ACHN (cell line): Measurements from ENCODE around the gene AGAP1.

Source experiments
- DNase-seq: peaks from one replicate; pipeline ENCODE4 v3.0.0-alpha.2; 2015
- in situ Hi-C: cut with HindIII; loops from 2 replicates; pipeline ENCODE4 v1.10.0; 2017; ENCODE audit warnings: low sequenced_read_pairs, low pct_ligation_motif_present, low pct_unique_long_range_greater_than_20kb

The AGAP1 gene

DNA sequence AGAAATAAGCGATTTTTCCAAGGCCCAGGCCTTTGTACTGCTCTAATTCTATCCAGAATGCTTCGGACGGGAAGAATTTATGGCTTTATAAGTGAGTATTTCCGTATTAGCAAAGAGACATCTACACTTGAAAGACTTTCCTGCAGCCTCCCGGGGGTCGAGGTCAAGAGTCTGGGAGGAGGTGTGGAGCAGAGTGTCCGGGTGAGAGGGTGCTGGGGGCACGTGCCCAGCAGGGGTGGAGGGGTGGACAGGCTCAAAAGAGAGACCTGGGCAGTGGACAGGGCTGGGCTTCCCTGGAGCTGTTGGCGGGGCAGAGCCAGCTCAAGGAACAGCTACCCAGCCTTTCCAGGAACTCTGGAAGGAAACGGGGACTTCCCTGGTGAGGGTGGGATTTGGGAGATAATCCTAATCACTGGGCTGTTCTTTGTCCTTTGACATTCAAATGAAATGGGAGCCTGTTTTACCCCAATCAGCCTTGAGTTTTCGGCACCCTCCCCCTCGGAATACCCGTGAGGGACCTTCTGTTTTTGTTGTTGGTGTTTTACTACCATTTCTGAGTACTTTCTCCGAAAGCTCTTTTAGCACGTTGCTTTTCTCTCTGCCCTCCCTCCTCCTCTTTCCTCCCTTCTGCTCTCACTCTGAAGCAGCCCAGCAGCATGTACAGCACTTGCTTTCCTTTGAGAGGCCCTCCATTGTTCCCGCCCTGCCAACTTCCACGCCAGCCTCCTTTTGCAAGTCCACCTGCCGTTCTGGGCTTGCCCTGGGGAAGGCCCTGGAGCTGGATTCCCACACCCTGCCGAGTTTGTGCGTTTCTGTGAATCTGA lies 164.7 kb downstream of the AGAP1 start:
- no peak for DNase-seq
- in situ Hi-C loops = no loop called here

DNA sequence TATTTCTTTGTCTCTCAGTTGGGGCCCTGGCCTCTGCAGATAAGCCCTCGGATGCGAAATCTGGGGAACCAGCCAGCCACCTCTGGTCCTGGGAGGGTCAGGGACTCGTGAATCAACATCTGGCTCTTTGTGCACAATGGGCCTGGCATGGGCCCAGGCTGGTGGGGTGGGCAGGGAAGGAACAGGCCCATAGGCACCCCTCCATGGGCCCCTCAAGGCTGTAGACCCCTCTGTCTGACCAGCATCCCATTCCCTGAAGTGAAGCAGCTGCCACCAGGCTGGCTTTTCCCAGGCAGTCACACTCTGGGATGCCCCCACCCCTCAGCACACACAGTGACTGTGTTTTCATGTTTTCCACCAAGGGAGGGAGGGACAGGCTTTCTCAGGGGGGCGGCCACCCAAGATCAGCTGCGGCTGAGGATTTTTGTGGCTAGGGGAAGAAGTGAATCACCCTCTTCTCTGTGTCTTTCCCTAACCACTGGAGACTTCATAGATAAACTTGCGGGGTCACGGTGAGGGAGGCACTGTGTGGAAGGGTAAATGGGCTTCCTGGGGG lies 166.0 kb downstream of the AGAP1 start:
- in situ Hi-C loops = no loop called here
- peak; percentile 67 for DNase-seq

DNA sequence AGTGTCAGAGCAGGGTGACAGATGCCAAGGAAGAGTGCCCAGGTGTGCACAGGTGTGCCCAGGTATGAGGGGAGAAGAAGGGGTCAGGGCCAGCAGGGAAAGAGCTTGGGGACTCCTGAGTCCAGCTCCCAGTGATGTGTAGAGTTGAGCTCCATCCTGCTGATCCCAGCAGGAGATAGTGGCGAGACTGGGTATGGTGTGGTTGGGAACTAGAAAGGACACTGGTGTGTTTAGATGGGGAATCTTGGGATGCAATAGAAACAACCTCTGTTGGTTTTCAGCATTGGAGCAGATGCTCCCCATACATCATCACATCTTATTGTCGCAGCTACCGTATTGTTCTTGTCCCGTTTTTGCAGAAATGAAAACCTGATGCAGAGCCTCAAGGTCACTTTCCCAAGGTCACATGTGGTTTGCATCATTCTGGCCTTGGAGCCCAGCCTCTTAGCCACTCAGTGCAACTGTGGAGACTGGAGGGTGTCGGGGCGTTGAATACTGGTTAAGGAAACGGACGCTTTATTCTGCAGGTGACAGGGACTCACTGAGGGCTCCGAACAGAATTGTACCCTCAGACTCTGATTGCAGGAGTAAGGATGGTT lies 166.7 kb downstream of the AGAP1 start:
- in situ Hi-C loops = no loop called here

DNA sequence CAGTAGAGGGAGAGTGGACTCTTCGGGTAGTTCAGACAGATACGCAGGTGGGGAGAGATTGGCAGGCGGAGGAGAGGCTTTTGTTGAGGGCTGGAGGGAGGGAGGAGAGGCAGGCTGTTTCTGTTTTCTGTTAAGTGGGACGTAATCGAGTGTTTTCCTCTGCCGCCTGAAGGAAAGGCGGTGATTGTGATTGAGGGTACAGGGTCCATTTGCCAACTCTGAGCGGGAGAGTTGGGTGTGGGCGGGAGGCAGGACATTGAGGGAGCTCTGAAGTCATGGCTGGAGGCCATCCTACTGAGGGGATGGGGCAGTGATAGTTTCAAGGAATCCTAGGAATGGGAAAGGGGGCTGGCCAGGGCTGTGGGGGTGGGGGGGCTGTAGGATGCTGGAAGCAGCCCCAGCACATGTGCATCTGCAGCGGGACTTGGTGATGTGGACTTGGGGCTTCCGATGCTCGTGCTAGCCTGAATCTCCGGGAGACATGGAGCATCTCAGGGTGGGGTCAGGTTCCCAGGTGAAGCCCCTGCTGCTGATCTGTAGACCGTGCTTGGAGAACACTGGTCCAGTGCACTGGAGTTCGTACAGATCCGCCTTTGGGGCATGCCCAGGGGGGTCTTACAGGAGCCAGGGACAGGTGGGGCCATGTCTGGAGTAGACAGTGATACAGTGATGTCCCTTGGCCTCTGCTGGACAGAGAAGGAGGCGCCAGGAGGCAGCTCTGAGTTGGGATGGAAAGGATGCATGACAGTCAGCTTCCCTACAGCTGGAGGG lies 167.5 kb downstream of the AGAP1 start:
- no peak for DNase-seq
- in situ Hi-C loops = no loop called here

More for the DNA sequence above, 166.7 kb downstream of the AGAP1 start:
- no peak for DNase-seq

DNA sequence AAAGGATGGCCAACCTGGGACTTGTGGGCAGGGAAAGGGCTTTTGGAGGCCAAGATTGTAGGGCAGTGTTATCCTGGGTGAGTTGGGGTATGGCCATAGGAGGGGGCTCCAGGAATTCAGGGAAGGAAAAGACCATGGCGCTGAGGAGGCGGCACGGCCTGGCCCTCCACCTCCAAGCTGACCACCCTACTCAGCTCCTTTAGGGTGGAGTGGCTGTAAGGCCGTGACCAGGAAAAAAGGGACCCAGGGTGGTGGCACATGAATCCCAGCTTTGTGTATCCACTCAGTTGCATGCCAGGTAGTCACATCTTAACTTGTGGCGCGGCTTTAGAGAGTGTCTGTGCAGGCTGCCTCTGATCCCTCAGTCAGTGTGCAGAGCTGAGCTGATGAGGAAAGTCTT lies 168.1 kb downstream of the AGAP1 start:
- in situ Hi-C loops = no loop called here
- DNase-seq = no peak

DNA sequence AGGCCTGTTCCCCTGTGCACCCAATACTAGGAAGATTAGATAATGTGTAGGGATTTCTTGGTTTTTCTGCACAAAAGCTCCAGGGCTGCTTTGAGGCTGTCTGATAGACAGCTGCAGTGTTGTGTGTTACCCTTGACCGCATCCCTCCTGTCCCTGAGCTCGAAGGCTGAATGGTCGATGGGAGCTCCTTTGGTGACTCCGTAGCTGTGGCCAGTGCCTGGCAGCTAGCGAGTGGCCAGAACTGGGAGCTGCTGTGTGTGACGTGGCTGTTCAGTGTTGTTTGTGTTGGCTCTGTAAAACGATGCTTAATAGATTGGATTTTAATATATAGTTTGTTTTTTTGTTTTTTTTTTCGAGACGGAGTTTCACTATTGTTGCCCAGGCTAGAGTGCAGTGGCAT lies 170.0 kb downstream of the AGAP1 start:
- in situ Hi-C loops = no loop called here
- DNase-seq = no peak

DNA sequence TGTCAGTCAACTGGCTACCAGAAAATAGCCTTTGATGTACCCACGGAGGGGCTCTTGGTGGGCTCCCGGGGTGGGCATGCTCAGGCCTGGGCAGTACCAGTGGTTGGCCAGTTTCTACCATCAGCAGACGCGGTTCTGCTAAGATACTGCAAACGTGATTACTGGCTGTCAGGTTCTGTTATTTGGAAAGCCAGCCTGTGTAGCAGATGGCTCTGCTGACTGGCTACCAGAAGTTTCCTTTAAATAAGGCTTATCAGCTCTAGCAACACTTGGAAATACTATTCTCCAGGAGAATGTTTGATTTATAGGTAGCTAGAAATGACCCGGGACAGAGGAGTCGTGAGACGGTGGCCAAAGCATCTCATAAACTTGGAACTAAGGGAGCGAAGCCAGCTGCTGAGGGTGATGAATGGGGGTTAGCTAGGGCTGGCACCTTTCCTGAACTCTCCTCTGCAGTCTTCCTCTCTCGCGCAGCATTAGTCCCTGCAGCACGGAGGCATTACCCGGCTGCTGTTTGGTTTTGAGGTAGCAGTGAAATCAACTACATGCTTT lies 171.9 kb downstream of the AGAP1 start:
- peak; percentile 8 for DNase-seq
- in situ Hi-C loops = no loop called here

DNA sequence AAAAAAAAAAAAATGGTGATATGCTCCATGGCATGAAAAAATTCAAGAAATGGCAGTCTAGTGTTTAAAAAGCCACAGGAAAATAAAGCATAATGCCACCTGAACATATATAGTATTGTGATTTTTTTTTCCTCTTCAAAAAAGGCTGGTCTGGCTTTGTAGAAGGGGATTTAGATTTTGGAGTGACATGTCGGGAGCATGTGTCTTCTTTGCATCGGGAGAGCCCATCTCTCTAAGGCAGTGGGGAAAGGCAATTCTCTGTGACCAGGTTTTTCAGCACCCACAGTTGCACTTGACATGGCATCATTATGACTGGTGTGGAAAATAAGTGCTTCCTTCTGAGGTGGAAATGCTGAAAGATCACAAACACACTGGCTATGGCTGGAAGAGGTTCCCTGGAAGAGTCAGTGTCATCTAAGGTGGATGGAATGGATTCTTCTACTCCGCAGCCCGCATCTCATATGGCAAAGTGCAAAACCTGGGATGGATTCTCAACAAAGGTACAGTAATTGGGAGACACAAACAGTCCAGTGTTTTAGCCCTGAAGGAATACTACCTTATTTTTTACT lies 172.5 kb downstream of the AGAP1 start:
- DNase-seq = peak; percentile 81
- in situ Hi-C loops = no loop called here

DNA sequence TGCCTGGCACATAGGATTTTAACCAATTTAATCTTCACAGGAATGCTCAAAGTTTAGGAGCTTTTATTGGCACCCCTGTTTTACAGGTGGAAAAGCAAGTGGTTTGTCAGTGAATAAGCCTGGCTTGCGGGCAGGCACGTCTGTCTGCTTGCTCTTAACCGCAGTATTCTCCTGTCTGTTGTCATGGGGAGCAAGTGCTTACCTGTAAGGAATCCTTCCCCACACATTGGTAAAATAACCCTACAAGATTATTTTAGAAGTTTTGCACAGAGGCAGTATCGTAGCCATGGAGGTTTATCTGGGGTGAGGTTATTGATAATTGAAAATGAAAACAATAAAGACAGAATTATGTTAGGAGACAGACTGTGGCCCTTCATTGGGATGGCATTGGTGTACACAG lies 174.9 kb downstream of the AGAP1 start:
- in situ Hi-C loops = no loop called here
- DNase-seq = no peak

DNA sequence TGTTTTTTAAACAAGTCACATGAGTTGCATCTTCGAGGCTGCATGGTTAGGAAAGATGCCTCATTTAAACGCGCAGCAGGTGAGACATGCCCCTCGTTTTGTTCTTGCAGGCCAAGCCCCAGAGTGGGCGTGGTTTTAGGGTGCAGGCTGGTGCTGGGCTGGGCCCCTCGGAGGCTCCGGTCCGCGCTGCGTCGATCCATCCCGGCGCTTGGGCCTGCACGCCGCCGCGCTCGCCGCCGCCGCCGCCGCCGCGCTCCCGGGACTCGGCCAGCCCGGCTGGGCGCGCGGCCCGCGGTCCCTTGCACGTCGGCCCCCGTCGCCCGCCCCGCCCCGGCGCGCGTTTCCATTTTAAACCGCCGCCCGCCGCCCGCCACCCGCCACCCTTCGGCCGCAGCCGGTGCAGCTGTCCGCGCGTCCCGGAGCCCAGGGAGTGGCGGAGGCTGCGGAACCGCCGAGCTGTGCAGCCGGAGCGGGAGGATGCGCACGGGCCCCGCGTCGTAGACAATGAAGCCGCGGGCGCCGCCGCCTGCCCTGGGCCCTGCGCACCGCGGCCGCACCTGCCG lies 175.5 kb downstream of the AGAP1 start:
- peak; percentile 80 for DNase-seq
- in situ Hi-C loops = no loop called here

DNA sequence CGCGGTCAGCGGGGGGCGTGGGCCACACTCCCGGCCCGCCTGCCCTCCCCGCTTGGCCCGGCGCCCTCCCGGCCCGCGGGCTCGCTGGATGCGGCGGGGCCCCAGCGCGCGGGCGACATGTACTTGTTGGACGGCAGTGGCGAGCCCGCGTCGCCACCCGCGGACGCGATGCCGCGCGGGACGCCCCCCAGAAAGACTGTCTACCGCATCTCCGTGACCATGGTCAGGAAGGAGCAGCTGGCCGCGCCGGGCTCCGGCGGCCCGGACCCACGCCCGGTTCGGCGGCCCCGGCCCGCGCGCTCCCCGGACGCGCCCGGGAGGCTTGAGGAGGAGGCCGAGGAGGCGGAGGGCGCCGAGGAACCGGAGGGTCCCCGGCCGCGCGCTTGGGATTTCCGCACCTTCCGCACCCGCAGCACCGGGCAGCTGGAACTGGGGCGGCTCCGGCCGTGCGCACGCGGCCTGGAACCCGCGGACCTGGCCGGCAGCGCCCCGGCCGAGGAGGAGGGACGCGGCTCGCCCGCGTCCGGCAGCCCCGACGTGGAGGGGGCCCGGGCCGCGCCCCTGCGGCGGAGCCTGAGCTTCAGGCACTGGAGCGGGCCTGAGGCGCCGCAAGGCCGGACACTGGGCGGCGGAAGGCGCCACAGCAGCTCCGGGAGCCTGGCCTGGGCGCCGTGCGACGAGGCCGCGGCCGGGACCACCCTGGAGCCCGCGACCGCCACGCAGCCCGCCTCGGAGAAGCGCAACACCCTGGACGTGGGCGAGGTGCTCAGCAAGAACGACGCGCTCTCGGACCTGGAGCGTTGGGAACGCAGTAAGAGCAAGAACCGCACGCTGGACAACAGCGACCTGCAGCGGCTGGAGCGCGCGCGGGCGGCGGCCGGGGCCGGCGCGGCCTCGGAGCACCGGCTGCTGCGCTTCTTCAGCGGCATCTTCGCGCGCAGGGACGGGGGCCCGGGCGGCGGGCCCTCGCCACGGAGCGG lies 176.4 kb downstream of the AGAP1 start:
- in situ Hi-C loops = no loop called here
- peak; percentile 6 for DNase-seq

DNA sequence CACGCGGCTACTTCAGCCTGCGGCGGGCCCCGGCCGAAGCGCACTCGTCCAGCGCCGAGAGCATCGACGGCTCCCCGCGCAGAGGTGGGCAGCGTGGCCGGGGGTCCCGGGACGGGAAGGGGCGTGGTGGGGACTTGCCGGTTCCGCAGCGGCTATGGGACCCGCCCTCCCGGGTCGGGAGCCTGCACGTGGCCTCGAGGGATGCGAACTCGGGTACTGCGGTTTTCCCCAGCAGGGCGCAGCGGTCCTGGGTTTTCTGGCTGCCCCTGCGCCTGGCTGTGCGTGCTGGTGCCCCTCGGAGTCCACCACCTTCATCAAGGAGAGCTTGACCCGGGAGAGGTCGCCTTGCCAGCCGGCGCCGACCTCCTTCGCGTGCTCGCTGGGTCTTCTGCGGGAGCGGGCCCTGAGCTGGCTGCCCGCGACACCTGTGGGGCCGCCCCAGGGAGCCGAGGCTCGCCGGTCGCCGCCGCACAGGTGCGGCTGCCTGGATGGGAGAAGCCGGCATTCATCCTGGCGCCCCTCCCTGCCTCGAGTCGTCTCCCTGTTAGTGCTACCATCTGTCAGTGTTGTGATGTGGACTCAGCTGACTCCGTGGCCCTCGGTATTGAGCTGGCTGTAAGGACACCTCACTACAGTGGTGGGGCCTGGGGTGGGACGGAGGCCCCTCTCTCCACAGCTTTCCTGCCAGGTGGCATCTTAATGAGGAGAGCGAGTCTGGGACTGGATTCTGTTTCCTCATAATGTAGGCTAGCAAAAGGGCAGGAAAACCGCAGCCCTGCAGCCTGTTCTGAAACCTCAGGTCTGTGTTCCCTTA lies 177.3 kb downstream of the AGAP1 start:
- no peak for DNase-seq
- in situ Hi-C loops = no loop called here

DNA sequence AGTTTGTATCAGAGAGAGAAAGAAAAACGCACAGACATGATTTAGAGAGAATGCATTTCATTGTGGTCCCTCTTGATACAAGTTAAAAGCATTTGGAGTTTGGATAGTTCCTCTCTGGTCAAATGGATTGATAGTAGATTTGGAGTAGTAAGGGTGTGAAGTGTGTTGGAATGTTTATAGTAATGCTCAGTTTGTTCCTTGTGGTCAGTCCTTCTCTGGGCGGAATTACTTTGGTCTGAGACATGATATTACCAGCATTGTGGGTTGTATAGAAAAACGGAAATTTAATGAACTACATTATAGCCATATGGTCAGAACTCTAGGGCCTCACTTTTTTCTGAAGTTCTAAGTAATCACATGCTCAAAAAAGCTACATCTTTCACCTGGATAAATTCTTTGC lies 178.9 kb downstream of the AGAP1 start:
- in situ Hi-C loops = no loop called here
- no peak for DNase-seq

DNA sequence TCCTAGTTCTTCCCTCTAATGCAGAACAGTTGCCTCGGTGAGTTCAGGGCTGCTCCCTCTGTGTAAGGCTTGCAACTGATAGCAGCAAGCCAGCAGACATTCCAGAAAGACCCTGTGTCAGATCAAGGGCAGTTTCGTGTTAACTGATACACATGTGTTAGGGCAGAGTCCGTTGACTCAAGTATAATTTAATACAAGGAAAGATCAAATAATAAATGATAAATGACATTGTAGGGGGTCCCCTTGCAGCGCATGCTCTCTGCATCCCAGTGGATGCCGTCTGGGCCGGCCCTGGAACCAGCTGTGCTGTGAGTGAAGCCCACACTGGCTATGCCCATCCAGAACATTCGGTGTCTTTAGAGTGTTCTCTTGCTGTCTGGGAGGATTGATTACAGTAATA lies 180.3 kb downstream of the AGAP1 start:
- DNase-seq = no peak
- in situ Hi-C loops = no loop called here

DNA sequence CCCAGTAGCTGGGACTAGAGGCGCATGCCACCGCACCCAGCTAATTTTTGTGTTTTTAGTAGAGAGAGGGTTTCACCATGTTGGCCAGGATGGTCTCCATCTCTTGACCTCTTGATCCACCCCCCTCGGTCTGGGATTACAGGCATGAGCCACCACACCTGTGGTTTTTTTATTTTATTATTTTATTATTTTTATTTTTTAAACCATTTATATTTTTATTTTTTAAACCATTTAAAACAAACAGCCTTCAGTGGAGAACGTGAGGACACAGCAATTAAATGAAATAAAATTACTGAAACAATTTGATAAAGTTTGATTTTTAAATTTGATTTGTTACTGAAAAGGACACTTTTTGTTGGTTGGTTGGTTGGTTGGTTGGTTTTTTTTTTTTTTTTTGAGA lies 181.0 kb downstream of the AGAP1 start:
- no peak for DNase-seq
- in situ Hi-C loops = no loop called here

DNA sequence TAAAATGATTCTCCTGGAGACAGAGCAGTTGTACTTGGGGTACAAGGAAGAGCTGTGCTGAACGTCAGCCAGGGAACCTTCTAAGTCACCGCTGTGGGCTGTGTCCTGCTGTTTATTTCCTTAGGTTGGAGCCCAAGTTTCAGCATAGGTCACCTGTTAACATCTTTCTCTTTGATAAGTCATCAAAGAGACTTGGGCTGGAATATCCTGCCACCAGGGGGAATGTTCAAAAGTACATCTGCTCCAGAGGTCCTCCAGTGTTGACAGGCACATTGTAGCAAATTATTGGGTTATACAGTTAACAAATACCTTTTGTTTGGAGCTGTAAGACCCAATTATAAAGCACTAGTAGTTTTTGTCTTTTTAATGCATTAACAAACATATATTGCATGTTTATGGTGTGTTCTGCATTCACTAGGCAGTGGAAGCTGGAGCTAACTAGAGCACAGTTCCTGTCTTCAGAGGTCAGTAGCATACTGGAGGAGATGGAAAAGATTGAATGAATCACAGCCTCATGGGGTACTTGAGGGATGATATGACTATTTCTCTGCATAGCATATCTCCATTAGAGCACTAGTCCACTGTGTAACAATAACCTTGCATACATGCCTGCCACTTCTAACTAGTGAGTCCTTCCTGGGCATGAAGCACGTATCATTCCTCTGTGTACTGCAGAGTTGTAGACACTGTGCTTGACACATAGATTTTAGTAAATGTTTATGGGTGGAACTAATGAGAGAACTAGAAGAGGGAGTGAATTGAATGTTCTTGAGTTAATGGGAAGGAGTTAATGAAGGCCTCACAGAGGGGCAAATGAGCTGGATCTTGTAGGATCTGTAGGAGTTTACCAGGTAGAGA lies 182.1 kb downstream of the AGAP1 start:
- in situ Hi-C loops = no loop called here
- peak; percentile 82 for DNase-seq
